NCI-H526 treated with DMSO at 0.1 percent for 48 hours (cell line): ENCODE measurements around the gene FABP3.

Experiments used
- DNase-seq: peaks from one replicate; lab custom pipeline; 2025; lab: John Stamatoyannopoulos, UW

The FABP3 gene

DNA sequence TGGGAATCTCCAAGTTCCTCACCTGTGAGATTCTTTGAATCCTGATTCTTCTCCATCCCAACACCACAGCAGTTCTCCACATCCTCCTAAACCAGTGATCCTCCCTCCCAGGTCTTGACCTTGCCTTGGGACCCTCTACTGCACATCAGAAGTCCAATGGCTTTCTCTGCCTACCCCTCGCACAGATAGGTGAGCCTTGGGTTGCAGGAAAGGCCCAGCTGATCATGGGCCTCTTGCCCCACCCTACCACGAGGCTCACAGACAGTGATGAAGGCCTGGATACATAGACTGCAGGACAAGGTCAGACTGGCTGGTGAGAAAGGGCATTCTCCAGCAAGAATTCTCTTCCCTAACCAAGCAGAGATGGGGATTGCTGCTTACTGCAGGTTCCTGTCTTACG lies 825 bp downstream of the FABP3 start:
- DNase-seq, result no peak

DNA sequence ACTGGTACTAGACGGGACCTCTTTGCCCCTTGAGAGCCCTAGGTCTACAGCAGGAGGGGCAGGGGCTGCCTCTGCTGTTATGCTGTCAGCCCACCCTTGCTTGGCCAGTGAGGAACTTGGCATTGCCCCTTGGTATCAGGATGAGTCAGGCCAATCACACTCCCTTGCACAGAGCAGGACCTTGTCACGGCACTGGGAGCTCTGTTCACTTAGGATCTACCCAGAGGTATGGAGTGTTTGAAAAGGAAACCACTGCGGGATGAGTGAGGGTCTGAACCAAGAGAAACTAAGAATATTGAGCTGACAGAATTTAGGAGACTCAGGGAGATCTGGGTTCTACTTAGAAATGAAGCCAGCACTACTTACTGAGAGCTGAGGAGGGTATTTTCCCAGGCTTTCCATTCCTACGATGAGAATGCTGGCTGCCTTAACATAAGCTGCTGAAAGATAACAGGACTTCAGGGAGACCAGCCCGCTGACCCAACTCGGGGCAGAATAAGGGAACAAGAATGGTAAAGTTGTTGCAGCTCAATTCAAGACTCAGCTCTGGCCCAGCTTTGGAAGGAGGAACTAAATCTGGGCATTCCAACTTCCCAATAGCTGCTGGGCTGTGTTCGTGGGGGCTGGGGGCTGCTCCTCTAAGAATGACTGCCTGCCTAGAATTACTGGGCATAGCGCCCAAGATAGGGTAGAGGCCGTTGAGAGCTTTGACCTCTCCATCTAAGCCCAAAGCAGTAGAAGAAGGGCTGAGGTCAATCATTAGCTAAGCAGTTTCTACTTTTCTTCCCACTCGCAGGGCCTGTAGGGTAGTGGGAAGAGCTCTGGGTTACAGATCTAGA lies 1.5 kb downstream of the FABP3 start:
- no peak for DNase-seq

DNA sequence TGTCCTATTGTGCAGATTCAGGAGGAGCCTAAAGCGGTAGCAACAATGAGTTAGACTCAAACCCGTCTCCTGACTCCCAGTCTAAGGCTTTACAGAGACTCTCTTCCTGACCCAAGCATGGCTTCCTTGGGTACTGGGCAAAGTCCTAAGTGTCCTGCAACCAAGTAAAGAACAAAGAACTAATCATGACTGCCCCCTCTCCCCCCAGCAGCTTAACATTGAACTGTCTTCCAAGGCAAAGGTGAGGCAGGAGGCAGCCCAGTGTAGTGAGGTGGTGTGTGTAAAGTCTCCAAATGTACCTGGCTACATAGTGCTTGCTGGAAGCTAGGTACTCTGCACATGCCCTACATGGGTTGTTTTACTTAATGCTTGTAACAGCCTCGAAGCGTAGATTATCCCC lies 2.3 kb downstream of the FABP3 start:
- no peak for DNase-seq

DNA sequence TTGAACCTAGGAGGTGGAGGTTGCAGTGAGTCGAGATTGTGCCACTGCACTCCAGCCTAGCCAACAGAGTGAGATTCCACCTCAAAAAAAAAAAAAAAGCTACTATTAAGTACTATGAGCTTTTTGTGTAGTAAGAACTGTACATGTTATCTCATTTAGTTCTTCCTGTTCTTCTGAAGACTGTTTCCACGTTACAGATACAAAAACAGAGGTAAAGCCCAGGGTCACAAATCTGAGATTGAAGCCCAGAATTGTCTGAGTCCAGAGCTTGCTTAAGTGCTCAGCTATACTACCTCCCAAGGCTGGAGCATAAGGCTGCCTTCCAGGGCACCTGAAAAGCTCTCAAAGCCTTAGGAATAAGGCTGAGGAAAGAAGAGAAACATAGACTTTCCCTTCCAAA lies 2.9 kb downstream of the FABP3 start:
- DNase-seq, result no peak

DNA sequence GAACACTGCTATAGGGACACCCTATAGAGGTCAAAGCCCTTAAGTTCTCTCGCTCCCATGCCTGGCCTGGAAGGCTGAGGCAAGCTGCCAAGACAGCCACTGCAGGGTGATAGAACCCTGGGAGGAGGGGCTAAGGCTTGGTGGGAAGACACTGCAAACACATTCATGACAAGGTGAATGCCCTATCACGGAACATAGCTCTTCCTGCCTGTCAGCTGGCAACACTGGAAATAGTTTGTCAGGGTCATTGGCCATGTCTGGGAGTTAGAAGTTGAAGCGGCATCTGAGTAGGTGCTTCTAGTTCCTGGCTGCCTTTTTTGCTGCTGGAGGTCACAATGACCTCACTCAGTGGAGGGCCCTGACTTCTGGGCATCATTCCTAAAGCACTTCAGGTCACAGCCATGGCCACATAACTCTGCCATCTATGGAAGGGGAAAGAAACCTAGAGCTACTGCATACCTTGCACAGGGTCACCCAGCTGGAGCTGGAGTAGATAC lies 4.2 kb downstream of the FABP3 start:
- no peak for DNase-seq

DNA sequence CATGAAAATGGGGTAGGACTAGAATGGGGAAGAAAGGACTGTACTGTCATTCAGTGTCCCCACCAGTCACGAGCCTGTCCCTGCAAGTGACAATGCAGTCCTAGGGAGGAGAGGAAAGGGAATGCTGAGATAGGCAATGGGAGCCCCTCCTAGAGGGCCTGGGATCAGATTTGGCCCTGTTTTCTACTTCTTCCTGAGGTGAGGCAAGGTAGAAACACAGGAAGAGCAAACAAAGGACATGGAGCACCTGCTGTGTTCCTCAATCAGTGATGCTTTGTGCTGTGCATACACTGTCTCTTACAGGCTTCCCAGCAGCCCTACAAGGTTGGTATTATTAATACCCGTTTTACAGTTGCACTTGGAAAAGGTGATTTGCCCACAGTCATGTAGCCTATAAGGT lies 6.1 kb downstream of the FABP3 start:
- no peak for DNase-seq

DNA sequence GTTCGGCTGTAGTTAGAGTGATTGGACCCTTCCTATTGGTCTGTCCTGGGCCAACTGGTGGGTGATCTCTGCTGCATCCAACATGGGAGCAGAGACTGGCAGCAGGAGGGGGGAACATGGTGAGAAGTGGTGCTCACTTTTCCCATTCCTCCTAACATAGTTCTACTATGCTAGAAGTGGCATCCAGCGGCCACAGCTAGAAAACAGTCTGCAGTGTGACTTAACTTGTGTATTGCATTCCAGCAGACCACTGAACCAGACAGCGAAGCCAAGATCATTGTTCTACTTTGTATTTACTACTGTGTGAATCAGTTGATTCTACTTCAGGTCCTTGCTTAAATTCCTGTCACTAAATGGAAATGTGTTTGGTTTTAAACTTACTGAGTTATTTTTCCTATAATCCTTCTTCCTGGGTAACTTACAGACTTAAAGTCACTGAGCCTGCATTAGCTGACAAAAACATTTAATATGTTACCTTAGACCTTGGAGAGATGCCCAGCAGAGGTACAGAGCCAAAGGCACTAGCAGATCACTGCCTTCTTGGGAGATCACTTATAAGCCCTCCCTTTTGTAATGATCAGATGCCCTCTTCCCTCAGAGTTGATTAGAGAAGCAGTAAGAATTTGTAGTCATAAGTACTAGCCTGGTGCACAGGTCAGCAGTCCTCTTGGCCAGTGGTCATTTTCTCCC lies 8.2 kb downstream of the FABP3 start:
- DNase-seq, result no peak

DNA sequence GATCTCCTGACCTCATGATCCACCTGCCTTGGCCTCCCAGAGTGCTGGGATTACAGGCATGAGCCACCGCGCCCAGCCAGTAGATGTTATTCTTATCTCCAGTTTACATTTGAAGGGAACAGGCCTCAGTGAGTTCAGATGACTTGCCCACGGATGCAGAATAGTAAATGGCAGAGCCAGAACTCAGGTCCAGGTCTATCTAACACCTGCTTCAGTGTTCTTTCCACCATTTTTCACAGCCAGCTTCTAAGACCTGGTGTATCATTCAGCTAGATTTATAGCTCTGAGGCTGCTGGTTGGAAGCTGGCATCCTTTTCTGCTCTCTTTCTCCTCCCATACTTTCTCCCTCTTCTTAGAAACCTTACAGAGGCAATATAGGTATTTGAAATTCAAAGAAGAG lies 10.8 kb downstream of the FABP3 start:
- no peak for DNase-seq

DNA sequence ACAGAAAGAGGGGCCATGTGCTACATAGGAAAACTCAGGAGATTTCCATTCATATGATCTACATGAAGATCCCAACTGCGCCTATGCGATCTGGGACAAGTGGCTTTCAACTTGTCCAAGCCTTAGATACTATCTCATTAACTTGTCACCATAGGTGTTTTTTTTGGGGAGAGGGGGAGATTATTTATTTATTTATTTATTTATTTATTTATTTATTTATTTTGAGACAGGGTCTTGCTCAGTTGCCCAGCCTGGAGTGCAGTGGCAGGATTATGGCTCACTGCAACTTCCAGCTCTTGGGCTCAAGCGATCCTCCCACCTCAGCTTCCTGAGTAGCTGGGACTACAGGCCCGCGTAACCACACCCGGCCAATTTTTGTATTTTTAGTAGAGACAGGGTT lies 11.3 kb downstream of the FABP3 start:
- no peak for DNase-seq

DNA sequence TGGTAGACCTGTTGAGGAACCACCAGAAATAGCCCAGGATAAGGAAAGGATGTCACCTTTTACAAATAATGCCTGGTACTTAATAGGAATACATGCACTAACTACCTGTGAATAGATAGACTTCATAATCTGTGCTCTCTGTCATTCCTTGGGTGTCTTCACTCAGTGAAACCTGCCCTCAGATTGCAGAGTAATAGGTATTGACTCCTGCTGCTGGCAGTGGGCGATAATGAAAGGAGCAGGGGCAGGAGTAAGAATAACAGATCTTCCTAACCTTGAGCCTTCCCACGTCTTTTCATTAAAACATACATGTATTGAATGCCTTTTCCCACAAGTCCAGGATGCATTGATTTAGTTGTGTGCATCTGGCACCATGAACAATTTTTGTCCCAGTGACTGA lies 16.4 kb downstream of the FABP3 start:
- no peak for DNase-seq

DNA sequence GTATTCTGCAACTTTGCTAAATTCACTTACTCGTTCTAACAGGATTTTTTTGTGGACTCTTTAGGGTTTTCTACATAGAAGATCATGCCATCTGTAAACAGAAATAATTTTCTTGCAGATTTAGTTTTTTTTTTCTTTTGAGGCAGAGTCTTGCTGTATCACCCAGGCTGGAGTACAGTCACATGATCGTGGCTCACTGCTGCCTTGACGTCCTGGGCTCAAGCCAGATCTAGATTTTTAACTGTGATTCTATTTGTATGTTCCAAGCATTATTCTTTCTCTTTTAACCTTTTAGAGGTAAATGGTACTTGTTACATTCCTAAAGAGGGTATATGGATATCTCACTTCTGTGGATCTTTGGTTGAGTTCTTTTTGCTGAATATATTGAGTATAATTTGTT lies 18.6 kb downstream of the FABP3 start:
- DNase-seq, result no peak

DNA sequence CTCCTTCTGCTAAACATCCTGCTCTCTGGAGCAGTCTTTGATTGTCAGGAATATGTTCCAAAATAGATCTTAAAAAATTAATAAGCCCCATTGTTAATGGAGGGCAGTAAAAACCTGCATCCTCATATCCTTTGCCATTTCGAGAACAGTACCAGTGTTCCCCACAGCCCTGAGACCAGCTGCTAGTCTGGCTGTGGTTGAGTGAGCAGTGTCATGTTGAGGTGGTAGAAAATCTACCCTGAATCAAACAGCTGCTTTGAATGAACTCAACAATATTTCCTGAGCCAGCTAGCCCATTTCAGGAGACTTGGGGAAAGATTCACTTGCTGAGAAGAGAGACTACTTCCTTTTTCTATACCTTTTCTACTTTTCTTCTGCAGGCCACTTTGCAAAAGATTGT lies 24.4 kb downstream of the FABP3 start:
- DNase-seq, result no peak

DNA sequence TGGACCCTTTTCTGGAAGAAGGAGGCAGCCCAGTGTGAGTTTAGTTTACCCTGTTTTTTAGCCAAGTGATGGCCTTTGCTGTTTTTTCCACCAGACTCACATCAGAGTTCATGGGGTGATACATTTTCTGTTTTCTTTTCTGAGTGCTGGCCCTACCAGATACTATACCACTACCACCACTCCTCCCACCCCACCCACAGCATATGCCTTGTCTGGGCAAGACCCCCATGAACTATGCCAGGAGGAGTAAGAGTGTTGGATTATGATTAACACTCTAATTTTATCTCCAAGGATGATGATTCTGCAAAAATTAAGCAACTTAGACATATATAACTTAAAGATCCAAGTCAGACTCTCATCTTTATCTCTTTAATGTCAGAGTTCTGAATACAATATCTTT lies 26.1 kb downstream of the FABP3 start:
- DNase-seq, result no peak

DNA sequence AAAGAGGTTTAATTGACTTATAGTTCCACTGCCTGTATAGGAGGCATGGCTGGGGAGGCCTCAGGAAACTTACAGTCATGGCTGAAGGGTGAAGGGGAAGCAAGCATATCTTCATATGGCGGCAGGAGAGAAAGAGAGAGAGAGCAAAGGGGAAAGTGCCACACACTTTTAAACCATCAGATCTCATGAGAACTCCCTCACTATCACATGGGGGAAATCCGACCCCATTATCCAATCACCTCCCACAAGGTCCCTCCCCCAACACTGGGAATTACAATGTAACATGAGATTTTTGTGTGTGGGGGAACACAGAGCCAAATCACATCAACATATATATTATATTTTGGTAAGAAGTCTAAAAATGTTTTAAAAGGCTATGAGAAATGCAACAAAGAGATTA lies 27.2 kb downstream of the FABP3 start:
- no peak for DNase-seq

DNA sequence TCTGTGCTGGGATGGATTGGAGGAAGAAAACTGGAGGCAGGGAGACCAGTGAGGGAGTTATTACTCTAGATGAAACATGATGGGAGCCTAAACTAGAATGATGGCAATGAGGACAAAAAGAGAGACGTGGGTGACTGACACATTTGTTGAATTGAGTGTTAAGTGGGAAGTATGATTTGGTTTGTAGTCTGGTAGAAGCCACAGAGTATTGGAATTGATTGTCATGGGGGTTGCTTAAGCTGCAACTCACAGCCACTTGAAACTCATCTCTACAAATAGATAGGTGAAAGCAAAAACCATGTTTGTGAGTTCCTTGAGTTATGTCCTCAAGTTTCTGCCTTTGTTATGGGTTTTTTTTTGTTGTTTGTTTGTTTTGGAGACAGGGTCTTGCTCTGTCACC lies 28.4 kb downstream of the FABP3 start:
- no peak for DNase-seq

DNA sequence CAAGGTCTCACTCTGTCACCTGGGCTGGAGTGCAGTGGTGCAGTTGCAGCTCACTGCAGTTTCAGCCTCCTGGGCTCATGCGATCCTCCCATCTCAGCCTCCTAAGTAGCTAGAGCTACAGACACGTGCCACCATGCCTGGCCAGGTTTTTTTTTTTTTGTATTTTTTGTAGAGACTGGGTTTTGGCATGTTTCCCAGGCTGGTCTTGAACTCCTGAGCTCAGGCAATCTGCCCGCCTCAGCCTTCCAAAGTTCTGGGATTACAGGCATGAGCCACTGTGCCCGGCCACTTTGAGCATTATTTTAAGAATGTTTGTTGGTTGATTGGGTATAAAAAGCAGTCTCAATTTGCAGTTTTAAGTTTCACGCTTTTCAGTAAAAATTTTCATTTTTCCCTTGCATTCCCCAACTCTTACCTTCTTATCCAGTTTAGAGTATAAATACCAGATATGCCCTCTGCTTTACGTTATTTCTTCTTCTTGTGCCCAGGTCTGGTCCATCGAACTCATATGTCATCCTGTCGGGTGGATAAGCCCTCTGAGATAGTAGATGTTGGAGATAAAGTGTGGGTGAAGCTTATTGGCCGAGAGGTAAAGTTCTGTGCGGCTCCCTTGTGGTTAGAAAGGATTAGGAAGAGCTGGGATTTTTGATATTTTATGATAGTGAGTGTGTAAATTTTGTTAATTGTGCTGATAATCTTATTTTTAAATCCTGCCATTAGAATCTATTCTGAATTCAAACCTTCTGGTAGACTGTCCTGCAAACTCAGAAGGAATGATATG lies 36.0 kb downstream of the FABP3 start:
- DNase-seq, result no peak

DNA sequence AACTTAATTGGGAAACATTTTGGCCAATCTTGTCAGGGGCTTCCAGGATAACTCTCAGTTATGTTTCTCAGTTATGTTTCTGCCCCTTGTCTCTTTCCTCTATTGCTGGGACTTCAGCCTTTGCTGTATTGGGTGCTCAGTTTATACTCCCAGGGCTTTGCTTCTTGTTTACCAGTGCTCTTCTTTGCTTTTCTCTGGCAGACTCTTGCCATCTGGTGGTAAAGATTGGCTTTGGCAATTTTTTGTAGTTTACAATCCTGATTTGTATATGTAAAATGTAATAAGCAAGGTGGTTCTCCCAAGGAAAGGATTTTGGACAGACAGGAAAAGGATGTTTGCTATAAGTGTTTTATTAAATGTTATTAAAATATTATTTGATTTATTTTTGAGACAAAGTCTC lies 37.9 kb downstream of the FABP3 start:
- peak; percentile 93 for DNase-seq

DNA sequence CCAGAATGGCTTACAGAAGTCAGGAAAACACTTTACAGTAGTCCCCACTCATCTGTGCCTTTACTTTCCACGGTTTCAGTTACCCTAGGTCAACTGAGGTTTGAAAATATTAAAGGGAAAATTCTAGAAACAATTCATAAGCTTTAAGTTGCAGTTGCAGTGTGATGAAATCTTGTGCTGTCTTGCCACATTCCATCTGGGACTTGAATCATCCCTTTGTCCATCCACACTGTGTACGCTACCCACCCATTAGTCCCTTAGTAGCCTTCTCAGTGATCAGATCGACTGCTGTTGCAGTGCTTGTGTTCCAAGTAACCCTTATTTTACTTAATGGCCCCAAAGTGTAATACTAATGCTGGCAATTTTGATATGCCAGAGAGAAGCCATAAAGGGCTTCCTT lies 45.5 kb downstream of the FABP3 start:
- DNase-seq, result no peak

DNA sequence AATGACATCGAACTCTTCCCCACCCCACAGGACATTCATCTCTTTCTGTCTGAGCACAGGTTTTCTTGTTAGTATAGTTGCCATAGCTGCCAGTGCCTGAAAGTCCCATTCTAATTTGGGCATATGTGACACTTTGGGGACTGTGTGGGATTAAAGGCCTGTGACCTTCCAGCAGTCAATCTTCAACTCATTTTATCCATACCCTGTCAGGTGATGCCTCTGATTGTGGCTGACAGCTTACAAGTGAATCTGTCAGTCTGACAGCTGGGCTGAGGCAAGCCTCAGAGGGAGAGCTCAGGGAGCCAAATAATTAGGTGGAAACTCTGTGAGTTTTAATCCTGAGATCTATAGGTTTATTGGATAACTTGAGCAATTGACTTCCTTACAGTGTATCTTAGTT lies 46.4 kb downstream of the FABP3 start:
- no peak for DNase-seq

DNA sequence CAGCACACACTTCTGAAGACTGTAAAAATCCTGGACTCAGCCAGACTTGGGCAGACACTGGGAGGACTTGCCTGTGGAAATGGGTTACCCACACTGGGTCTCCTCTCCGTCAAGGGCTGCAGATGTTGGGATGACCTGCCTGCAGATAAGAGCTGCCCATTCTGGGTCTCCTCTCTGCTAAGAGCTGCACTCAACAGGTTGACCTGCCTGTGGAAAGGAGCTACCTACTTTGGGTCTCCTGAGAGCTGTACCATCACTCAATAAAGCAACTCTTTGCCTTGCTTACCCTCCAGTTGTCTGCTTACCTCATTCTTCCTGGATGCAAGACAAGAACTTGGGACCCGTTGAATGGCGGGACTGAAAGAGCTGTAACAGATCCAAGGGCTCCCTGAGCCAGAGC lies 47.9 kb downstream of the FABP3 start:
- no peak for DNase-seq

DNA sequence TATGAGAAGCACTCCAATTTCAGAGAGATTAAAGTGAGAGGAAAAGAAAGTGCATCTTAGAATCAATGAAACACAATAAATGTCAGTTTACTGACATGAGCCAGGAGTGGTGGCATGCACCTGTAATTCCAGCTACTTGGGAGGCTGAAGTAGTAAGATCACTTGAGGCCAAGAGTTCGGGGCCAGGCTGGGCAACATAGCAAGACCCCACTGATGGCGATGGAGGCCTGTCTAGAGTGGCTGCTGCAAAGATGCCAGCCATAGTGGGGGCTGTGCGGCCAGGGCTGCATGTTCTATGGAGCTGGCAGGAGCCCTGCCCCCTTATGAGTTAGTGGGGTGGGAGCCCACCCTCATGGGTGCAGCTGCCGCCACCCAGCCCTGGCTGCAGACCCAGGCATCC lies 48.8 kb downstream of the FABP3 start:
- no peak for DNase-seq

DNA sequence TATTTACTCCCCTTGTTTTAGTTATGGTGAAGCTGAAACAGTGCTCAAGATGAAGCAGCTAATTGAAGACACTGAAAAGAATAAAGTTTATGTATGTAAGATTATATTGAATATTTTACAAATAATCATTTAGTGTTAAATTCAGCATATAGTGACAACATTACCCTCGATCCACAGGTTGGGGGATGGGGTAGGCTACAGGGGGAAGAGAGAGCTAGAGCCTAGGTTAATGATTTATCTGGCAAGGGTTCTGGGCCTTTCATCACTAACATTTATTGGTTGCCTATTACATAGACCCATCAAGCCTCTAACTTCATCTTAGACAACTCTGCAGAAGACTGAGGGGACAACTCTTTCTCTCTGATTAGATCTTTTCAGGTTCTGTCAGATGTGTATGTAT lies 54.7 kb downstream of the FABP3 start:
- DNase-seq, result peak; percentile 62

DNA sequence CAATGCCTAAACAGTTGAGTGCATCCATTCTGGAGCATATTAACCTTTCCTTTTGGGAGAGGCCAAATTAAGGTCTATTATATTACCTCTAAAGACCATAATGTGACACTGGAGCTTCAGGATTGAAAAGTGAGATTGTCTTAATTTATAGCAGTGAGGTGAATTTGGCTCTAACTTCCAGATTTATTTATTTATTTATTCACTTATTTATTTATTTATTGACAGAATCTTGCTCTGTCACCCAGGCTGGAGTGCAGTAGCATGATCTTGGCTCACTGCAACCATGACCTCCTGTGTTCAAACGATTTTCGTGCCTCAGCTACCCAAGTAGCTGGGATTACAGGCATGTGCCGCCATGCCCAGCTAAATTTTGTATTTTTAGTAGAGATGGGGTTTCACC lies 57.0 kb downstream of the FABP3 start:
- DNase-seq, result no peak
